Loucy (cell line): ENCODE results near the gene TTC31.

ENCODE experiments used
- EZH2phosphoT487 ChIP-seq: fragments of 200-600 bp; IDR thresholded peaks from 2 replicates; pipeline ENCODE4 v1.6.1; 2018; ENCODE audit warnings: antibody characterized with exemption, mild to moderate bottlenecking, moderate library complexity, borderline replicate concordance
- TF ChIP-seq, protein P1 (sequence below): fragments of 200-600 bp; sonication (generic); conservative IDR thresholded peaks from 2 replicates; pipeline ENCODE4 v1.5.1; 2014; ENCODE audit warnings: mild to moderate bottlenecking, antibody characterized with exemption, low read length

DNA sequence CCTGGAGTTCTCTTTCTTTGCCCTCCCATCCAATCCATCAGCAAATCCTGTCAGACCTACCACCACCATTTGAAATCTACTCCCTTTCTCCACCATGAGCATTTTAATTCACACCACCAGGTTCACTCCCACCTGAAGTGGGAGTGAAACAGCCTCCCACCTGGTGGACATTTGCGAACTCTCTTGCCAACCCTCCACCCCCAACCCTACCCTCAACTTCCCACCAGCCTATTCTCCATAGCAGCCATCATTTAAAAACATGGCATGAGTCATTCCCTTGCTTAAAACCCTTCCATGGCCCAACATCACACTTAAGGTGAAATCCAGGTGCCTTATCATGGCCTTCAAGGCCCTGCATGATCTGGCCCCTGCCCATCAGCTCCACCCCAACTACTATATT, 44.6 kb upstream of the TTC31 start:
- TF ChIP-seq, protein P1, sequence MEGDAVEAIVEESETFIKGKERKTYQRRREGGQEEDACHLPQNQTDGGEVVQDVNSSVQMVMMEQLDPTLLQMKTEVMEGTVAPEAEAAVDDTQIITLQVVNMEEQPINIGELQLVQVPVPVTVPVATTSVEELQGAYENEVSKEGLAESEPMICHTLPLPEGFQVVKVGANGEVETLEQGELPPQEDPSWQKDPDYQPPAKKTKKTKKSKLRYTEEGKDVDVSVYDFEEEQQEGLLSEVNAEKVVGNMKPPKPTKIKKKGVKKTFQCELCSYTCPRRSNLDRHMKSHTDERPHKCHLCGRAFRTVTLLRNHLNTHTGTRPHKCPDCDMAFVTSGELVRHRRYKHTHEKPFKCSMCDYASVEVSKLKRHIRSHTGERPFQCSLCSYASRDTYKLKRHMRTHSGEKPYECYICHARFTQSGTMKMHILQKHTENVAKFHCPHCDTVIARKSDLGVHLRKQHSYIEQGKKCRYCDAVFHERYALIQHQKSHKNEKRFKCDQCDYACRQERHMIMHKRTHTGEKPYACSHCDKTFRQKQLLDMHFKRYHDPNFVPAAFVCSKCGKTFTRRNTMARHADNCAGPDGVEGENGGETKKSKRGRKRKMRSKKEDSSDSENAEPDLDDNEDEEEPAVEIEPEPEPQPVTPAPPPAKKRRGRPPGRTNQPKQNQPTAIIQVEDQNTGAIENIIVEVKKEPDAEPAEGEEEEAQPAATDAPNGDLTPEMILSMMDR, result no peak
- no peak for TF ChIP-seq EZH2phosphoT487
